IPS-11a (cell line): ENCODE data around the gene GSX2.

Experiments
- H3K4me3 ChIP-seq: one replicate; pipeline ENCODE4 v1.5.1; 2013; ENCODE audit warnings: low read depth, low read length, control low read depth

The GSX2 gene

GRCh38 chr4:54076673-54077072 is 23.3 kb upstream of the GSX2 start:
- no peak overlapping the region for H3K4me3 ChIP-seq

- H3K4me3 ChIP-seq: no peak overlapping the region
These were observed 22.2 kb upstream of the GSX2 start for GRCh38 chr4:54077812-54078211.

DNA sequence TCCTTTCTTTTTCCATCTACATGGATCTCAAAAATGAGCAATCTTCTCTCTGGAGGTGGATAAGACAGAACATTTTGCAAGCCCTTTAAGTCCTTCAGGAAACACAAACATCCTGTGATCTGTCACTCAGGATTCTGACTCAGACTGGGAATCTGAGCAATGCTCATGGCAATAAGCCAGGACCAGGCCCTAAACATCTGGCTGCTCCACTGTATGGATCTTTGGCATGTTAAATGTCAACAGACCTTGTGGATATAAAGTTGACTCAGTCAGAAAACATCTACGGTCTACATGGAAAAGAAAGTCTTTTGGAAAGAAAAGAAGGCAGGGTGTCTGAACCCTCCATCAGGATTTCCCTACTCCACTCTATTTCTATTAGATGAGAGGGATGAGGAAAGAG is 17.8 kb upstream of the GSX2 start:
- H3K4me3 ChIP-seq: no peak overlapping the region

GRCh38 chr4:54085284-54085683 is 14.7 kb upstream of the GSX2 start:
- H3K4me3 ChIP-seq: no peak overlapping the region

DNA sequence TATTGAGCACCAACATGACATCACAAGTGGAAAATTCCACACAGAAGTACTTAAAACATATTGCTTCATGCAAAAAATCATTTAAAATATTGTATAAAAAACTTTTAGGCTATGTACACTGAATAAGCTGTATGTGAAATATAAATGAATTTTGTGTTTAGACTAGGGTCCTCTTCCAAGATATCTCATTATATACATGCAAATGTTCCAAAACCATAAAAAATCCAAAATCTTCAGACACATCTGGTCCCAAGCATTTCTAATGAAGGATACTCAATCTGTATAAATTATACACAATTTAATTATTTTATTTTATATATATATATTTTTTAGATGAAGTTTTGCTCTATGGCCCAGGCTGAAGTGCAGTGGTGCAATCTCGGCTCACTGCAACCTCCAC is 10.1 kb upstream of the GSX2 start:
- H3K4me3 ChIP-seq: no peak overlapping the region

DNA sequence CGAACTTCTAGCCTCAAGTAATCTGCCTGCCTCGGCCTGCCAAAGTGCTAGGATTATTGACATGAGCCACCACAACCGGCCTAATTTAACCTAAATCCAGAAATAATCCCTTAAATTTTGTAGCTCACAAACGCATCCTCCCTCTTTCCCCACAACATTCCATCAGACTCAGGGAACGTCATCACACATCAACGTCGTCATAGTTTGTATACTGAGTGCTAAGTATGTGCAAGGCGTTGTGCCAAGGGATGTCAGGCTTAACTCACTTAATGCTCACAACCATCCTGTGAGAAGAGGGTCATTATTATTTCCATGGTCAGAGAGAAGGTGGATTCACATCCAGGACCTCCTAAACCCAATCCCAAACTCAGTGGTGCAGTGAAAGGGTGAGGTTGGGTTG is 9.6 kb upstream of the GSX2 start:
- no peak overlapping the region for H3K4me3 ChIP-seq

DNA sequence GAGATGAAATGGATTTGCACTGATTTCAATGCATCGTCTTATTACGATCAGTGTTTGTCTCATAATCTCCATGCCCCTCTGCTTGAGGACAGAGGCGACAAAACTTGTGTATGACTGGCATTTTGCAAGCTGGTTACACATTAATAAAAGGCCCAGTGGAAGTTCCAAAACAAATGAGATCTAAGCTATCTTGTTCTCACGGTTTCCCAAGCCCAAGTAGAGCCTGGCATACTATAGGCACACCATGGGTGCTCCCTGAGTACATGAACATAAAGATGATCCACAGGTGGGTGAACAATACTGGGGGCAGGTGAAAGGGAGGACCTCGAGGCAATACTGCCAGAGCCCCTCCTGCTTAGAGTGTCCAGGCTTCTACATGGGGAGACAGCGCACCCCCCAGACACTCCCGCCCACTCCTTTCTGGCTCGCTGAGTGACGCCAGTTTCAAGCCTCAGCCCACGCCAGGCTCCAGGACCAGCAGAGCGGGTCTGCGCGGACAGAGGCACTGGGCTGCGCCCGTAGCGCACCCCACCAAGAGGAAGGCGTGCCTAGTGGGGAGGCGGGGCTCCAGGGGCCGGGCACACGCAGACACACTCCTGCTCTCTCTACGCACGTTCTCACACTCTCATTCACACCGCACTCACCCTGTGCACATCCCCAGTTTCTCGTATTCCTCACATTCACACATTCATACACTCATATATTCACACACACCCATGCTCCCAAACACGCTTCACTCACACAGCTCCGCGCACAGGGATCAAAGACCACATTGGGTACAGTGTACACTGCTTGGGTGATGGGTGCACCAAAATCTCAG is 8.9 kb upstream of the GSX2 start:
- H3K4me3 ChIP-seq: peak overlapping the region; percentile 13

- H3K4me3 ChIP-seq: peak overlapping the region; percentile 38
These were observed 8.1 kb upstream of the GSX2 start for GRCh38 chr4:54091637-54092404.

DNA sequence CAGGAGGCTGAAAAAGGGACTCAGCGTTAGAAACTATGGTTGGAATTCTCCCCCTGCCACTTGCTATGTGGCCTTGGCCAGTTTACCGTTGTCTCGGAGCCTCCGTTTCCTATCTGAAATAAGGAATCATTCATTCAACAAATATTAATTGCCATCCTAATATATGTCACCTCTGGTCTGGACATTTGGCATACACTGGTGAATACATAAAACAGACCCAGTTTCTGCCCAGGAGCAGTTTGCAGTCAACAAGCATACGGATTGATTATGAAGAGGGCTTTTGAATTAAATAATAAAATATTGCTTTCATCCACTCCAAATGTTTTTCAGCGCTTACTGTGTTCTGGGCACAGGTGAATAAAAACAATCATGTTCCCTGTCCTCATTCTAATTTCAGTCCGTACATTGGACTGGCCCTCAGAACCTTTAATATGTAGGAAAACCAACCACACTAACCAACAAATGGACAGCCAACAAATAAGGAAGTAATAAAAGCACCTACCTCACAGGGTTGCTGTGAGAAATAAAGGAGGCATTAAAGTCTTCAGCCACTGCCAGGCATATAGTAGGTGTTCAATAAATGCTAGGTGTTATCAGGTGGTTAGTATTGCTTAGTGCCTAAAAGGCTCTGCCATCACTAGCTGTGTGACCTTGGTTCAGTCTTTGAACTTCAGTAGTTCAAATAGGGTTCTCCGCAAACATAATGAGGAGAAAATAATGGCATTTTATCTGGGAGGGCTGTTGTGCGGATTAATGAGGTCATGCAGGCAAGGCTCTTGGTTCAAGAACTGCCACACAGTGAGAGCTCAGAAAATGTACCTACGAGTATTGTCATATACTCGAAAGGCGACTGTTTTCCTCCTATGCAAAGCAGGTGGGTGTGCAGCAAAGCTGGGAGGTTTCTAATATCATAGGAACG is 7.3 kb upstream of the GSX2 start:
- no peak overlapping the region for H3K4me3 ChIP-seq

DNA sequence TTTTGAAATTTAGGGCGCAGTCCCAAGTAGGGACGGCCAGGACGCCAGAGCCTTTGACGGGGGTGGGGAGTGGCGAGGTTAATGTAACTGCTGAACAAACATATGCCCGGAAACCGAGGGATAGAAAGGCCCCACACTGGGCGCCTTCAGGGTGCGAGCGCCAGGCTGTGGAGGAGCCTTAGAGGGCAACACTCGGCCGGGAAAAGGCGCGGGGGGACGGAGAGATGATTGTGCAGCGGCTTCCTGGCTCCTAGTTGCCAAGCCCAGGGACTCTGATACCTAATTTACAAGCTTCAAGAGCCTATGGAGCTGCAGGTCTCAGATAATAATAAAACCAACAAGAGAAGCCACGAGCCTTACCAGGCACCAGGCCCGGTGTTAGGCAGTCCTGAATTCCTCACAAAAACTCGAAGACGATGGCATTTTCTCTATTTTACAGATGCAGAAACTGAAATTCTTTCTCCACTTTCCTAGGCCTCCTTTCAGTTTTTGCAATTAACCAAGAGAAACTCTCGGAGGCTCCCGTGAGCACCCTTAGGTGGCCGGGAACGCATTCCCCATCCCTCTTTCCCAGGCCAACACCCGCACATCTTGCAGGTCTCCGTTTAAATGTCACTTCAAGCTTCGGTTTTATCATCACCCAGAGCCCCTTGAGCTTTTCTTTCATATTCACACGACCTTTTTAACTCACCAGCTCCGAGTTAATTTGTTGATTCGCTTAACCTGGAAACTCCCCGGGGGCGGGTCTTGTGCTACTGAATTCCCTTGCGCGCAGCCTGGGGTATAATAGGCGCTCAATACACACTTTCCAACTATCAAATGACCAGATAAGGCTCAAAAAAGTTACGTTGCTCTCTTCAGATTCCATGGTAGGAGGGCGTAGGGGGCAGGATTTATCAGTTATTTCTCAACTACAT is 6.4 kb upstream of the GSX2 start:
- H3K4me3 ChIP-seq: no peak overlapping the region

GRCh38 chr4:54094451-54094850 is 5.5 kb upstream of the GSX2 start:
- H3K4me3 ChIP-seq: no peak overlapping the region

DNA sequence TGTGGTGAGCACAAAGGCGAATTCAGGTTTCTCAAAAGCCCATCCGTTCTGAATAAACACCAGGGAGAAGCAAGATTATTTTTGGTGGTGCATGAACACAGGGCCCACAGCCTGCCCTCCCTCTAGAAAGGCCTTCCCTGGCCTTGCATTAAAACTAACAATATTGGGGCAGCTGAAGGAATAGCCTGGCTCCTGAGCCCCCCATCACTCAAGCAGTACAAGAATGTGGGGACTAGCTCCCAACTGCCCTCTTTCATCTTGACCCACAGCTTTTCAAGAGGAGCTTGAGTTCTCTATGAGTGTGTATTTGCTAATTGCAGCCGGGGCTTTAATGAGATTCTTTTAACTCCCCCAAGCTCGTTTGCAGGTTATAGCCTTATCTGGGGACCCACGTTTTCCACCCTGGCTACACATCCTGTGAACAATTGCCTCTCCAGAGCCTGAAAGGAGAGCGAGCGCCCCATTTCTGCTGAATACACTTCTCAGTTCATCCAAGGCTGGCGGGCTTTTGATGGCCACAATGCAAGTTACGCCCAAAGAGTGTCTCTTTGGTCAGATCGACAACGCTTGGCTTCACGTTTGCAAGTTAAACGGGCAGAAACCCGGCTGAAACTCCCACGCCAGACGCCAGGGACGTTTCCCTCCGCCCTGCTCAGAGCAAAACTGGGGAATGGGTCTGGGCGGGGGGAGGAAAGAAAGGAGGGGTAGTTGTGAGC is 4.7 kb upstream of the GSX2 start:
- no peak overlapping the region for H3K4me3 ChIP-seq

GRCh38 chr4:54096295-54096962 is 3.5 kb upstream of the GSX2 start:
- no peak overlapping the region for H3K4me3 ChIP-seq

DNA sequence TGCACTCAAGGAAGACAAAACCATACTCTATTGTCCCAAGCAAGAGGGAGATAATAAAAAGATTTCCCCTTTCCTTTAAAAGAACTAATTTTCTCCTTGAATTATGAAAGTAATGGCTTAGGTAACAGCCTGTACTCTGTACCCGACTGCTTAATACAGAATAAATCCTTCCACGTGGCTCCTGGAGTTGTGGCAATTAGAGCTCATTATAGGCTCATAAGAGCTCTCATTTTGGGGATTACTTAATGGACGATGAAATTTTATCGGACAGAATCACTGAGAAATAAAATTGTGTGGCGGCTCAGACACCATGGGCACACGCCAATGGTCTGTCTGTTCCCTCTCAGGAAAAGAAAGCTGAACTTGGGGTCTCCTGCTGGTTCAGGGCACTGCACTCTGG is 2.8 kb upstream of the GSX2 start:
- H3K4me3 ChIP-seq: no peak overlapping the region

- no peak overlapping the region for H3K4me3 ChIP-seq
These were observed 1.6 kb upstream of the GSX2 start for GRCh38 chr4:54098375-54098774.

GRCh38 chr4:54099287-54099747 is 646 bp upstream of the GSX2 start:
- no peak overlapping the region for H3K4me3 ChIP-seq

- no peak overlapping the region for H3K4me3 ChIP-seq
These were observed 729 bp downstream of the GSX2 start for GRCh38 chr4:54100595-54101189.

GRCh38 chr4:54101190-54102041 is 1.5 kb downstream of the GSX2 start:
- no peak overlapping the region for H3K4me3 ChIP-seq
